Measurements from ENCODE around the gene LRRC74B.
"Not testable (repeated sequence)": the region's sequence is repeated elsewhere in the genome, so short reads cannot be mapped to it uniquely, and the experiment has no call there.

Gene LRRC74B

GRCh38 chr22:21054714-21055563, 9.2 kb downstream of the LRRC74B start:
- DNase-seq: no peak

GRCh38 chr22:21055564-21055834, 9.8 kb downstream of the LRRC74B start:
- no peak for DNase-seq

- no peak for DNase-seq
Measured at GRCh38 chr22:21055880-21056319, 10.2 kb downstream of the LRRC74B start.

- DNase-seq: not testable (repeated sequence)
Measured at GRCh38 chr22:21060363-21060762, 14.6 kb downstream of the LRRC74B start.

- not testable (repeated sequence) for DNase-seq
Measured at GRCh38 chr22:21061660-21062321, 16.0 kb downstream of the LRRC74B start.

GRCh38 chr22:21064425-21064824, 18.7 kb downstream of the LRRC74B start:
- not testable (repeated sequence) for DNase-seq

- DNase-seq: no peak
Measured at GRCh38 chr22:21064917-21065864, 19.4 kb downstream of the LRRC74B start.

- DNase-seq: no peak
Measured at GRCh38 chr22:21067075-21067900, 21.5 kb downstream of the LRRC74B start.

- no peak for DNase-seq
Measured at GRCh38 chr22:21067901-21068680, 22.3 kb downstream of the LRRC74B start.

- no peak for DNase-seq
Measured at GRCh38 chr22:21068681-21069276, 23.0 kb downstream of the LRRC74B start.

GRCh38 chr22:21069375-21069774, 23.6 kb downstream of the LRRC74B start:
- no peak for DNase-seq

- DNase-seq: no peak
Measured at GRCh38 chr22:21070690-21071615, 25.2 kb downstream of the LRRC74B start.

- not testable (repeated sequence) for DNase-seq
Measured at GRCh38 chr22:21071796-21072195, 26.1 kb downstream of the LRRC74B start.

- no peak for DNase-seq
Measured at GRCh38 chr22:21073023-21073422, 27.3 kb downstream of the LRRC74B start.

GRCh38 chr22:21073482-21073881, 27.7 kb downstream of the LRRC74B start:
- DNase-seq: no peak

GRCh38 chr22:21074102-21074715, 28.5 kb downstream of the LRRC74B start:
- no peak for DNase-seq

GRCh38 chr22:21075516-21076138, 29.9 kb downstream of the LRRC74B start:
- DNase-seq: no peak

GRCh38 chr22:21076912-21077625, 31.3 kb downstream of the LRRC74B start:
- DNase-seq: no peak

Data from NCI-H2029 (cell line).